Hematopoietic multipotent progenitor cell treated with erythropoietin and hydrocortisone succinate and interleukin-3 and kit ligand, for 4 days (in vitro differentiated cells): ENCODE results near the gene C17orf50.
A peak's percentile ranks its signal among the peaks of the same experiment; 100 is the strongest.

ENCODE experiments used
- DNase-seq: peaks from one replicate; pipeline ENCODE4 v3.0.0-alpha.2; 2015

Gene C17orf50

GRCh38 chr17:35760587-35760986 is at the start of gene C17orf50:
C17orf50 (plus strand) TSS chr17:35760887; CDS start chr17:35760942, 55 bp downstream.
- DNase-seq, result no peak

GRCh38 chr17:35710950-35711349 is 49.7 kb upstream of the C17orf50 start:
- DNase-seq, result no peak

GRCh38 chr17:35713069-35713728 is 47.5 kb upstream of the C17orf50 start:
- peak; percentile 43 for DNase-seq

GRCh38 chr17:35714988-35715387 is 45.7 kb upstream of the C17orf50 start:
- no peak for DNase-seq

GRCh38 chr17:35715416-35715815 is 45.3 kb upstream of the C17orf50 start:
- no peak for DNase-seq

GRCh38 chr17:35716173-35716572 is 44.5 kb upstream of the C17orf50 start:
- DNase-seq, result no peak

- no peak for DNase-seq
These were observed 43.7 kb upstream of the C17orf50 start for GRCh38 chr17:35716897-35717465.

GRCh38 chr17:35717475-35717874 is 43.2 kb upstream of the C17orf50 start:
- no peak for DNase-seq

GRCh38 chr17:35723735-35724134 is 37.0 kb upstream of the C17orf50 start:
- DNase-seq, result no peak

- no peak for DNase-seq
These were observed 35.6 kb upstream of the C17orf50 start for GRCh38 chr17:35725058-35725457.

- DNase-seq, result no peak
These were observed 34.9 kb upstream of the C17orf50 start for GRCh38 chr17:35725802-35726126.

- DNase-seq, result peak; percentile 23
These were observed 34.3 kb upstream of the C17orf50 start for GRCh38 chr17:35726127-35726952.

GRCh38 chr17:35726953-35727460 is 33.7 kb upstream of the C17orf50 start:
- no peak for DNase-seq

- no peak for DNase-seq
These were observed 33.1 kb upstream of the C17orf50 start for GRCh38 chr17:35727635-35728034.

- no peak for DNase-seq
These were observed 32.1 kb upstream of the C17orf50 start for GRCh38 chr17:35728551-35728950.

GRCh38 chr17:35729405-35729833 is 31.3 kb upstream of the C17orf50 start:
- no peak for DNase-seq

GRCh38 chr17:35730400-35731005 is 30.2 kb upstream of the C17orf50 start:
- no peak for DNase-seq

GRCh38 chr17:35731239-35731916 is 29.3 kb upstream of the C17orf50 start, which contains the start of gene RASL10B:
RASL10B (plus strand) TSS chr17:35731639; CDS start chr17:35735185, 3,546 bp downstream.
- DNase-seq, result peak; percentile 76

- DNase-seq, result no peak
These were observed 28.5 kb upstream of the C17orf50 start for GRCh38 chr17:35731917-35732805.

- DNase-seq, result no peak
These were observed 27.9 kb upstream of the C17orf50 start for GRCh38 chr17:35732806-35733136.

GRCh38 chr17:35733366-35733765 is 27.3 kb upstream of the C17orf50 start:
- DNase-seq, result no peak

GRCh38 chr17:35734396-35734795 is 26.3 kb upstream of the C17orf50 start:
- no peak for DNase-seq
